GM18909 (cell line): ENCODE data around the gene RIMS3.

Experiments used
- ATAC-seq: cut with Tn5 transposase; IDR thresholded peaks from one replicate; pipeline ENCODE4 v1.9.1; 2021; ENCODE audit warnings: mild to moderate bottlenecking; ENCODE audit not compliant: unreplicated experiment, poor library complexity

The RIMS3 gene

GRCh38 chr1:40692429-40692895, 27.0 kb upstream of the RIMS3 start:
- ATAC-seq, result no peak

DNA sequence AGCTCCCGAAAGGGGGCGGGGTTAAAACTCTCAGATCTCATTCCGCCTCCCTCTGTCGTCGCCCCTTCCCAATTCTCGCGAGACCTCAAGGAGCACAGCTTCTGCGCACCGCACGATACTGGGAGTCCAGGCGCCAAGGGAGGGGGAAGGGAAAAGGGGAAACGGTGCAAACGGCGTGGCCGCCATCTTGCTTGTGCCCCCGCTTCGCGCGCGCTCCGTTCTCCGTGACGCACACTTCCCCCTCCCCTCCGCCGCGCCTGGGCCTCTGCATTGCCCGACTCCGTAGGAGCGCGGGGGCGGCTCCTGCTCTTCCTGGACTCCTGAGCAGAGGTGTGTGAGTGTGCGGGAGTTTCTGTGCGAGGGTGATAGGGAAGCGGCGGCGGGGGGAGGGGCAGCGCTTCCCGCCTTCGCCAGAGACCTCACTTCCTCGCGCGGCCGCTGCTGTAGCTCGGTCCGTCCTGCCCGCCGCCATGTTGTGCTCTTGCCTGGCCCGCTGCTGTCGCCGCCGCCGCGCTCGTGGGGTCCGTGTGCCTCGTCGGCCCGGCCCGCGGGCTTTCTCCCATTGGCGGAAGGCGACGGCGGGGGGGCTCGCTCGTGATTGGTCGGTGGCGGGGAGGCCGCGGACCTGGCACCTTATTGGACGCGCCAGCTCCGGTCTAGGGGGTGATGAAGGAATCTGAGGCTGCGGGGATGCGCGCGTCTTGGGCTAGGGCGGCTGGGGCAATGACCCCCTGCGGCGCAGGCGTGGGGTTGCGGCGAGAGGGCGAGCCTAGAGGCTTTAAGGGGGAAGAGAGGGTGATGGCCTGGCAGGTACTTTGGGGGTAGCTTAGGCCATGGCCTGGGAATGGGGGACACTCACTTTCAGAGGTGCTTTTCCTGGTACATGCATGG, 26.3 kb upstream of the RIMS3 start, which contains the start of gene NFYC:
NFYC (plus strand) TSS at position 167 of the 891 bp plus-strand sequence. CDS start 47,140 bp downstream, outside the sequence.
- peak; percentile 75 for ATAC-seq

GRCh38 chr1:40690771-40691537, 25.5 kb upstream of the RIMS3 start:
- ATAC-seq, result no peak

DNA sequence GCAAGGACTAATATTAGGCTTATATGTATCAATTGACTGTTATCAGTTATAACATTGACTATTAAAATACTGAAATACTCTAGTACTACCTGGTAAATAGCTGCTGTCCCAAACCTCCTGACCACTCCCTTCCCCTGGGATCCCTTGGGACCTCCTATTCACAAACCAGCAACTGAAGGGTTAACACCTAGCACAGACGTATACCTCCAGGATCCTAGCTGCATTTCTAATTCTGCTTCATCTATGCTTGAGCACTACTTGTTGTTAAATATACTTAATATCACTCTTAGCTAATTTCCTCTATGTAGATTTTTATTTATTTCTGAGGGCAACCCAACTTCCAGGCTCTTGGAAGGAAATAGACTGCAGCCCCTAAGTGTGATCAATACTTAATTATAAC, 24.3 kb upstream of the RIMS3 start:
- no peak for ATAC-seq

DNA sequence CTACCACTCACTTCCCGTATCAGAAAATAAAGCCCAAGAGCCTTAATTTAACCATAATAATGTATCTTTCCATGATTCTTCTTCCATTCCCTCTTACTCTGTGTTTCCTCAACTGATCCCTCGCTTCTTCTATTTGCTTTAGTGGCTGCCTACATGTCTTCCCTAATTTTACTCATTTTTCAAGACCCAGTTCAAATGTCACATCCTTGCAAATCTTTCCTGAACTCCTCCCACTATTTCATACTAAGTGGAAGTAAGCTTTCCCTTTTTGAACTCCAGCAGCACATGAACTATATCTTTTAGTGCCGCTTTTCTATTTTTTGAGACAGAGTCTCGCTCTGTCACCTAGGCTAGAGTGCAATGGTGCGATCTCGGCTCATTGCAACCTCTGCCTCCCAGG, 22.2 kb upstream of the RIMS3 start:
- ATAC-seq, result no peak

- no peak for ATAC-seq
Measured at GRCh38 chr1:40687059-40687458, 21.6 kb upstream of the RIMS3 start.

- ATAC-seq, result no peak
Measured at GRCh38 chr1:40684669-40685068, 19.2 kb upstream of the RIMS3 start.

GRCh38 chr1:40679165-40679953, 13.9 kb upstream of the RIMS3 start:
- no peak for ATAC-seq

GRCh38 chr1:40676501-40676900, 11.0 kb upstream of the RIMS3 start:
- ATAC-seq, result no peak

- ATAC-seq, result no peak
Measured at GRCh38 chr1:40673452-40673851, 8.0 kb upstream of the RIMS3 start.

GRCh38 chr1:40668769-40669525, 3.5 kb upstream of the RIMS3 start:
- peak; percentile 69 for ATAC-seq

DNA sequence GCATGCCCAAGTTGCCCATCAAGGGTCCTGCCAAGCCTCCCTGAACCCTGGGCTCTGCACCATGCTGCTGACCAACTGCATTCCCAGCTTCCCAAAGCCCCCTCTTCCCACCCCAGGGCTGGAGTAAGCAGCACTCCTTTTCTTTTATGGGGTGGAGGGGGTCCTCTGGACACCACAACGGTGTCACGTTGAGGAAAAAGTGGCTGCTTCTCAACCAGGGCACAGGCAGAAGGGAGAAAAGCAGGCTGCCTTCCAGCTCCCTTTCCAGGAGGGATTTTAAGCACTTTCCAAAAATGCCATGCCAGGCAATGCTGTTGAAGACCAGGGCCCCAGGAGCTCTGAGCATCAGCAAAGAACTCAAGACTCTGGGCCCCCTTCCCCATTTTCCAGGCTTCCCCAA, 691 bp downstream of the RIMS3 start:
- ATAC-seq, result no peak

GRCh38 chr1:40664167-40664537, 1.3 kb downstream of the RIMS3 start:
- no peak for ATAC-seq

DNA sequence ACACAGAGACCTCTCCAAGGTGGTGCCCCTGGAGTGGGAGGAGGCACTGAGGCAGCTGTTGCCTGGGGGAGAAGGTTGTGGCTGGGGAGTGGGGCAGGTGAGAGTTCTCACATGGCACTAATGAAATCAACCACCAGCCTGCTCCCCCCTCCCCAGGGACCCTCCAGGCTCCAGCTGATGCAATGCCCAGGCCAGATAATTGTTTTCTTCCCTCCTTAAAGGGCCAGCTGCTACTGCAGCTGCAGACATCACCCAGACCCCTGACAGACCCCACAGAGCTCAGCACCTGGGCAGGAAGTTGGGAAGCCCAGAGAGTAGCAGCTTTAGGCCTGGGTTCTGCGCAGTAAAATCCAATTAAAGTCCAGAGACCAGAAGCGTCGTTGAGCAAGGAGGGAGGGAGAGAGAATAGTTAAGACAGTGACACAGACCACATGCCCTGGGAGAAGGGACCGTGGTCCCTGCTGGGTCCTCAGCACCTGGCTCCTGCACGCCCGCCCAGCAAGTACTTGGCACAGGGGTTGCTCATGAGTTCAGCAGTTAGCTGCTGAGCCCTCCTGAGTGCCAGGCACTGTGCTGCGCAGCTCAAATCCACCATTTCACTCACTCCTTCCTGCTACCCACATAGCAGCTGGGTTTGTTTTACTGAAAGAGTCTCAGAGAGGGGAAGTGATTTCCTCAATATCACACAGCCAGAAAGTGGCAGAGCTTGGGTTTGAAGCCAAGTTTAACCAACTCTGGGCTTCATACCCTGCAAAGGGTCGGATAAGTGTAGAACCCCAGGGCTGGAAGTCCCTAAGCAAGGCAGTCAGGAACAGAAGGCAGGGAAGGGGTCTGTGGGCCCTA, 1.9 kb downstream of the RIMS3 start:
- ATAC-seq, result no peak

GRCh38 chr1:40662864-40663263, 2.6 kb downstream of the RIMS3 start:
- no peak for ATAC-seq

- ATAC-seq, result no peak
Measured at GRCh38 chr1:40662151-40662550, 3.3 kb downstream of the RIMS3 start.

GRCh38 chr1:40661678-40662077, 3.8 kb downstream of the RIMS3 start:
- no peak for ATAC-seq

DNA sequence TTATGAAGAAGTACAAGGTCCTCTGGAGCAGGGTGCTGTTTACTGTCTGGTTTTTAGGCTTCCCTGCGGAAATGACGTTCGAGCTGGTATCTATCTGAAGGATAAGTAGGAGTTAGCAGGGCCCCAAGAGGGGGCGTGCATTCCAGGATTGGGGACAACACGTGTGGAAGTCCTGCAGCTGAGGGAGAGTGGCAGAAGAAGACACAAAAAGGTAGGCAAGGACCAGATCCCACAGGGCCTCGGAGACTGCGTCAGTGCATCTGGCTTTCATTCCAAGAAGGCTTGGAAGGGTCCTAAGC, 5.9 kb downstream of the RIMS3 start:
- no peak for ATAC-seq
